Vagina (tissue), 2 donors: Measurements from ENCODE around the gene CCDC186.

Source experiments
- POLR2A ChIP-seq, 2 donors: fragments of 450-650 bp; IDR thresholded peaks; one replicate each; pipeline ENCODE4 v1.6.1; 2017; ENCODE audit warnings: antibody characterized with exemption in 2 of 2, mild to moderate bottlenecking in 2 of 2, moderate library complexity in 2 of 2
- TF ChIP-seq, protein P1 (sequence below), 3 experiments: fragments of 450-650 bp in 2 of 3; fragments of 200-600 bp in 1 of 3; sonication (generic) in 1 of 3; IDR thresholded peaks; one replicate each; pipeline ENCODE4 v1.5.1; 2017 to 2019; ENCODE audit warnings: antibody characterized with exemption in 3 of 3, mild to moderate bottlenecking in 2 of 3, moderate library complexity in 2 of 3

- no peak for TF ChIP-seq POLR2A (IDR thresholded peaks at IDR 0.05)
- TF ChIP-seq, protein P1, sequence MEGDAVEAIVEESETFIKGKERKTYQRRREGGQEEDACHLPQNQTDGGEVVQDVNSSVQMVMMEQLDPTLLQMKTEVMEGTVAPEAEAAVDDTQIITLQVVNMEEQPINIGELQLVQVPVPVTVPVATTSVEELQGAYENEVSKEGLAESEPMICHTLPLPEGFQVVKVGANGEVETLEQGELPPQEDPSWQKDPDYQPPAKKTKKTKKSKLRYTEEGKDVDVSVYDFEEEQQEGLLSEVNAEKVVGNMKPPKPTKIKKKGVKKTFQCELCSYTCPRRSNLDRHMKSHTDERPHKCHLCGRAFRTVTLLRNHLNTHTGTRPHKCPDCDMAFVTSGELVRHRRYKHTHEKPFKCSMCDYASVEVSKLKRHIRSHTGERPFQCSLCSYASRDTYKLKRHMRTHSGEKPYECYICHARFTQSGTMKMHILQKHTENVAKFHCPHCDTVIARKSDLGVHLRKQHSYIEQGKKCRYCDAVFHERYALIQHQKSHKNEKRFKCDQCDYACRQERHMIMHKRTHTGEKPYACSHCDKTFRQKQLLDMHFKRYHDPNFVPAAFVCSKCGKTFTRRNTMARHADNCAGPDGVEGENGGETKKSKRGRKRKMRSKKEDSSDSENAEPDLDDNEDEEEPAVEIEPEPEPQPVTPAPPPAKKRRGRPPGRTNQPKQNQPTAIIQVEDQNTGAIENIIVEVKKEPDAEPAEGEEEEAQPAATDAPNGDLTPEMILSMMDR (IDR thresholded peaks at IDR 0.05), result no peak
Observed at GRCh38 chr10:114121031-114121430, 53.0 kb downstream of the CCDC186 start.
